Neural progenitor cell (in vitro differentiated cells): ENCODE data around the gene COL25A1. TPM values are rescaled to one million over a fixed set of nuclear protein-coding genes. Genes with fewer than 3 reads are reported as not detected.

Experiments
- DNase-seq: peaks from one replicate; pipeline ENCODE4 v3.0.0-alpha.2; 2016; ENCODE audit warnings: low spot score
- H2AFZ ChIP-seq: fragments of 200-600 bp; sonication (generic); replicated peaks from 2 replicates; pipeline ENCODE4 v1.6.1; 2016; ENCODE audit warnings: antibody characterized with exemption
- H3F3A ChIP-seq: fragments of 200-600 bp; sonication (generic); 2 replicates; pipeline ENCODE4 v1.6.1; 2016; ENCODE audit warnings: antibody characterized with exemption, low read depth
- H3K27ac ChIP-seq: fragments of 200-600 bp; sonication (generic); 2 replicates; pipeline ENCODE4 v1.5.1; 2016; ENCODE audit warnings: mild to moderate bottlenecking
- H3K27me3 ChIP-seq: fragments of 200-600 bp; sonication (generic); 2 replicates; pipeline ENCODE4 v1.6.1; 2016; ENCODE audit warnings: mild to moderate bottlenecking, moderate library complexity
- H3K36me3 ChIP-seq: fragments of 200-600 bp; sonication (generic); 2 replicates; pipeline ENCODE4 v1.5.1; 2016
- H3K4me1 ChIP-seq: fragments of 200-600 bp; sonication (generic); 2 replicates; pipeline ENCODE4 v1.6.1; 2016; ENCODE audit warnings: mixed run types
- H3K4me2 ChIP-seq: fragments of 200-600 bp; sonication (generic); 2 replicates; pipeline ENCODE4 v1.6.1; 2016
- H3K4me3 ChIP-seq: fragments of 200-600 bp; sonication (generic); 2 replicates; pipeline ENCODE4 v1.5.1; 2016
- H3K79me2 ChIP-seq: fragments of 200-600 bp; sonication (generic); 2 replicates; pipeline ENCODE4 v1.6.1; 2016; ENCODE audit warnings: low read depth
- H3K9ac ChIP-seq: fragments of 200-600 bp; sonication (generic); 2 replicates; pipeline ENCODE4 v1.6.1; 2016
- H3K9me3 ChIP-seq: fragments of 200-600 bp; sonication (generic); 2 replicates; pipeline ENCODE4 v1.5.1; 2016; ENCODE audit warnings: low read depth
- H4K20me1 ChIP-seq: fragments of 200-600 bp; sonication (generic); 2 replicates; pipeline ENCODE4 v1.6.1; 2016; ENCODE audit warnings: low read depth
- H3K27ac Mint-ChIP-seq: 3 replicates; pipeline ENCODE4 v1.8.0; 2021; ENCODE audit warnings: mixed read lengths
- H3K27me3 Mint-ChIP-seq: 2 replicates; pipeline ENCODE4 v1.8.0; 2022; ENCODE audit warnings: low read depth, mild to moderate bottlenecking, inconsistent platforms, moderate library complexity, mixed read lengths; ENCODE audit not compliant: insufficient read depth
- H3K36me3 Mint-ChIP-seq: 3 replicates; pipeline ENCODE4 v1.8.0; 2021; ENCODE audit warnings: mixed read lengths
- H3K4me1 Mint-ChIP-seq: 3 replicates; pipeline ENCODE4 v1.8.0; 2021; ENCODE audit warnings: mixed read lengths
- H3K4me3 Mint-ChIP-seq: 3 replicates; pipeline ENCODE4 v1.8.0; 2021; ENCODE audit warnings: mild to moderate bottlenecking, moderate library complexity, mixed read lengths
- H3K9me3 Mint-ChIP-seq: 3 replicates; pipeline ENCODE4 v1.8.0; 2020; ENCODE audit warnings: mixed read lengths
- CTCF ChIP-seq: fragments of 200-600 bp; sonication (generic); IDR thresholded peaks from 2 replicates; pipeline ENCODE4 v1.5.1; 2017; ENCODE audit warnings: antibody characterized with exemption, mild to moderate bottlenecking
- EZH2 ChIP-seq: fragments of 200-600 bp; sonication (generic); IDR thresholded peaks from 2 replicates; pipeline ENCODE4 v1.6.1; 2017; ENCODE audit warnings: antibody characterized with exemption, mild to moderate bottlenecking, moderate library complexity
- EZH2phosphoT487 ChIP-seq: fragments of 200-600 bp; sonication (generic); IDR thresholded peaks from 2 replicates; pipeline ENCODE4 v1.6.1; 2017; ENCODE audit warnings: antibody characterized with exemption
- total RNA-seq: library from RNA; depleted of rRNA; stranded (reverse); fragments of >200 nt; gene quantifications from 2 replicates; pipeline ENCODE4 v1.2.3, GENCODE V29; 2015; ENCODE audit warnings: low replicate concordance

The COL25A1 gene
- total RNA-seq, 1 donor from 2014 or later = 1.3 TPM

- TF ChIP-seq EZH2 (no peak), CTCF (no peak), EZH2phosphoT487 (no peak)
- no peaks in the 10 kb centered on the region for H3K9me3 Mint-ChIP-seq
- no peak overlapping the region for H3K4me2 ChIP-seq
Observed at GRCh38 chr4:108821351-108821930, 481.0 kb downstream of the COL25A1 start.

GRCh38 chr4:108820492-108821350 is 481.7 kb downstream of the COL25A1 start:
- H3K36me3 ChIP-seq = no peaks in the 10 kb centered on the region
- H3K79me2 ChIP-seq = no peaks in the 10 kb centered on the region
- H3K36me3 Mint-ChIP-seq = no peaks in the 10 kb centered on the region
- H3K9me3 Mint-ChIP-seq = no peaks in the 10 kb centered on the region
- DNase-seq = no peak
- H3K4me1 ChIP-seq = no peaks in the 10 kb centered on the region
- H3K27ac ChIP-seq = no peak overlapping the region
- no peaks in the 10 kb centered on the region for H3K27me3 ChIP-seq
- no peaks in the 10 kb centered on the region for H3K27me3 Mint-ChIP-seq
- no peak overlapping the region for H3K9ac ChIP-seq
- H2AFZ ChIP-seq = no peak overlapping the region
- H3K27ac Mint-ChIP-seq = no peak overlapping the region
- H3K4me3 ChIP-seq = no peak overlapping the region
- H3K4me3 Mint-ChIP-seq = no peak overlapping the region
- no peaks in the 10 kb centered on the region for H3K4me1 Mint-ChIP-seq
- no peaks in the 10 kb centered on the region for H3K9me3 ChIP-seq
- H3K4me2 ChIP-seq = no peak overlapping the region
- no peaks in the 10 kb centered on the region for H4K20me1 ChIP-seq
- no peaks in the 10 kb centered on the region for H3F3A ChIP-seq
- TF ChIP-seq CTCF = no peak
- no peak for TF ChIP-seq EZH2phosphoT487
- TF ChIP-seq EZH2 = no peak

More at GRCh38 chr4:108821351-108821930, 481.0 kb downstream of the COL25A1 start:
- H3K79me2 ChIP-seq = no peaks in the 10 kb centered on the region
- no peak overlapping the region for H3K4me3 ChIP-seq
- no peaks in the 10 kb centered on the region for H3K27me3 ChIP-seq
- Mint-ChIP-seq H3K27ac (no peak overlapping the region), H3K36me3 (no peaks in the 10 kb centered on the region), H3K4me3 (no peak overlapping the region), H3K4me1 (no peaks in the 10 kb centered on the region), H3K27me3 (no peaks in the 10 kb centered on the region)
- H4K20me1 ChIP-seq = no peaks in the 10 kb centered on the region
- H3K36me3 ChIP-seq = no peaks in the 10 kb centered on the region
- no peak overlapping the region for H3K9ac ChIP-seq
- H2AFZ ChIP-seq = no peak overlapping the region
- no peak overlapping the region for H3K27ac ChIP-seq
- H3F3A ChIP-seq = no peaks in the 10 kb centered on the region
- H3K9me3 ChIP-seq = no peaks in the 10 kb centered on the region
- DNase-seq = no peak
- no peaks in the 10 kb centered on the region for H3K4me1 ChIP-seq

GRCh38 chr4:108814326-108814725 is 488.1 kb downstream of the COL25A1 start:
- Mint-ChIP-seq H3K9me3 (no peaks in the 10 kb centered on the region), H3K4me1 (no peaks in the 10 kb centered on the region), H3K36me3 (no peaks in the 10 kb centered on the region), H3K27ac (no peak overlapping the region), H3K4me3 (no peak overlapping the region), H3K27me3 (no peaks in the 10 kb centered on the region)
- no peaks in the 10 kb centered on the region for H3K27me3 ChIP-seq
- TF ChIP-seq EZH2phosphoT487 (no peak), CTCF (no peak), EZH2 (no peak)
- H3K4me2 ChIP-seq = no peak overlapping the region
- H3K9ac ChIP-seq = no peak overlapping the region
- H3K36me3 ChIP-seq = no peaks in the 10 kb centered on the region
- H3K4me1 ChIP-seq = no peaks in the 10 kb centered on the region
- H2AFZ ChIP-seq = no peak overlapping the region
- no peak overlapping the region for H3K27ac ChIP-seq
- no peaks in the 10 kb centered on the region for H3K9me3 ChIP-seq
- no peaks in the 10 kb centered on the region for H3F3A ChIP-seq
- H4K20me1 ChIP-seq = no peaks in the 10 kb centered on the region
- no peak for DNase-seq
- H3K4me3 ChIP-seq = no peak overlapping the region
- H3K79me2 ChIP-seq = no peaks in the 10 kb centered on the region
